Urothelium cell line (cell line): ENCODE results near the gene NUDT22.

Source experiments
- DNase-seq: peaks from one replicate; pipeline ENCODE4 v3.0.0; 2011; ENCODE audit warnings: low spot score, mixed read lengths
- FAIRE-seq: peaks from 2 replicates; lab custom pipeline; 2011; peaks lifted over from hg19 to GRCh38; lab: Jason Lieb, UNC

Gene NUDT22

DNA sequence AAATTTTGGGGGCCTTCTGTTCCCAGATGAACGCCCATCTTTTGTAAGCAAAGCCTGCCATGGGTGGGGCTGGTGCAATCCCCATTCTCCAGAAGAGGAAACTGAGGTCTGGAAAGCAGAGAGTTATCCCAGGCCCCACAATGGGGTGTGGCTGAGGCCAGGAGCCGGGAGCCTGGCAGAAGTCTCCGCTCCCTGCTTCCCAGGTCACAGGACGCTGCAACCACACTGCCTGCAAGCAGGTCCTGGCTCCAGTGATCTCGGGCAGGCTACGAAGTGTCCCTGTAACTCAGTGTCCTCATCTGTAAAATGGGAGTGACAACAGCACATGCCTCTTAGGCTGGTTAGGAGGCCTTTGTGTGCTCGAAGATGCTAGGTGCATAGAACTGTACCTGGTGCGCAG lies 27.0 kb downstream of the NUDT22 start:
- DNase-seq (no peak), FAIRE-seq (no peak)

DNA sequence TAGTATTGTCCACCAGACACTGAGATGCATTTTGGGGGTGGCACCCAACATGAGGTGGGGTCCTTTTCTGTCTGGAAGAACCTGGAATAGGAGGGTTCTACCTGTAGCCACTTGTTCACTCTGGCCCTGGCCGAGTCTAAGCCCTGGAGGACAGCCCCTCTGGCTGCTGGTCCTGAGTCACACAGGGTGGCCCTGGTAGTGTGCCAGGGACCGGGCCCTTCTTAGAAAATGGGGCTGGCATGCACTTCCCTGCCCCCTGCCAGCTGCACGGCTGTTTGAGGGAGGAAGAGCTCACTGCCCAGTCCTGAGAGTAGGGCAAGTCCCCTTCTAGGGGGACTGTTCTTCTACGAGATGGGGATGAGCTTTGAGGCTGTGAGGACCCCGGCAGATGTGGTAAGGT lies 27.4 kb downstream of the NUDT22 start:
- no peak for FAIRE-seq
- DNase-seq: no peak

- DNase-seq (no peak), FAIRE-seq (no peak)
These were observed 28.3 kb downstream of the NUDT22 start for GRCh38 chr11:64254326-64254725.

GRCh38 chr11:64255135-64256128 lies 29.4 kb downstream of the NUDT22 start:
- no peak for FAIRE-seq
- no peak for DNase-seq

- FAIRE-seq (no peak), DNase-seq (no peak)
These were observed 30.2 kb downstream of the NUDT22 start for GRCh38 chr11:64256300-64256699.

DNA sequence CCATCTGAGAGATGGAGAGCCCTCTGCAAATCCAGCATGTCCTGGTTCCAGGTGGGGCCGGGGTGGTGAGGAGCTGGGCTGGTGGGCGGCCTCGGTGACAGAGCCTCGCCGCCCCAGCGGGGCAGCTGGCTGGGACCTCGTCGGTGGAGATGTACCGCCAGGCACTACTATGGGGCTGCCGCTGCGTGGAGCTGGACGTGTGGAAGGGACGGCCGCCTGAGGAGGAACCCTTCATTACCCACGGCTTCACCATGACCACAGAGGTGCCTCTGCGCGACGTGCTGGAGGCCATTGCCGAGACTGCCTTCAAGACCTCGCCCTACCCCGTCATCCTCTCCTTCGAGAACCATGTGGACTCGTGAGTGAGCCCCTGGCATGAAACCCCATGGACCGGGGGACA lies 32.3 kb downstream of the NUDT22 start:
- FAIRE-seq: no peak
- no peak for DNase-seq

DNA sequence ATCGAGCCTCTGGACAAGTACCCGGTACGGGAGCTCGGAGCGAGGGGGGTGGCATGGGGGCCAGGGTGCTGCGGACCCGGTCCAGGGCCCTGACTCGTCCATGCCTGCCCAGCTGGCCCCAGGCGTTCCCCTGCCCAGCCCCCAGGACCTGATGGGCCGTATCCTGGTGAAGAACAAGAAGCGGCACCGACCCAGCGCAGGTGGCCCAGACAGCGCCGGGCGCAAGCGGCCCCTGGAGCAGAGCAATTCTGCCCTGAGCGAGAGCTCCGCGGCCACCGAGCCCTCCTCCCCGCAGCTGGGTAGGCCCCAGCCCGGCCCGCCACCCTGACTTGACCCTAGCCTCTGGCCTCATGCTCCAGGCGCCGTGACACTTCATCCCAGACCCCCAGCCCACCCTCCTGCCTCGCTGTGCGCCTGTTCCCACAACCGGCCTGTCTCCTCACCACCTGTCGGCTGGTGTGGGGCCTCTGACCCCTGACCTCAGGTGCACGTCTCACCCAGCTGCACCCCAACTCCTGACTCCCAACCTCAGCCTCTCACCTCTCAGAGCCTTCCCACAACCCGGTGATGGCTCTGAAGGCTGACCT lies 33.0 kb downstream of the NUDT22 start:
- DNase-seq: no peak
- no peak for FAIRE-seq

- FAIRE-seq (no peak), DNase-seq (no peak)
These were observed 33.5 kb downstream of the NUDT22 start for GRCh38 chr11:64259533-64260067.

DNA sequence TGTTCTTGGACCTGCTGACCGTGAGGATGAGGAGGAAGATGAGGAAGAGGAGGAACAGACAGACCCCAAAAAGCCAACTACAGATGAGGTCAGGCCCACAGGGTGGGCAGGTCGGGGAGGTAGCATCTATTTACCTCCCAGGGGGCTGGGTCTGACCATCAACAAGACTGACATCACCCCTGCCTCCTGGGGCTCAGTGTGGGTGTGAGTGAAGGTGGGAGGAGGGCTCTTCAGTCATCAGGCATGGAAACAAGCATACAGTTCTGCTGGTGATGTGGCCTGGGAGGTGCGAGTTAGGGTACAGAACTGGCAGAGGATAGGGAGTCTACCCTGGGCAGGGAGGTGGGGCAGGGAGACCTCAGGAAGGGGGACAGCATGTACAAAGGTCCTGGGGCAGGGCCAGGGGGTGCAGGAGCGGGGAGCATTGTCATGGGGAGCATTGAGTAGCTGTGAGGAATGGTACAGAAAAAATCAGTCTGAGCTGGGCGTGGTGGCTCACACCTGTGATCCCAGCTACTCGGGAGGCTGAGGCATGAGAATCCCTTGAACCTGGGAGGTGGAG lies 34.2 kb downstream of the NUDT22 start:
- DNase-seq (no peak), FAIRE-seq (peak; percentile 53)

GRCh38 chr11:64261556-64262080 lies 35.5 kb downstream of the NUDT22 start:
- DNase-seq (no peak), FAIRE-seq (no peak)

GRCh38 chr11:64262271-64263002 lies 36.4 kb downstream of the NUDT22 start:
- DNase-seq (no peak), FAIRE-seq (no peak)

- DNase-seq (no peak), FAIRE-seq (no peak)
These were observed 37.2 kb downstream of the NUDT22 start for GRCh38 chr11:64263021-64263946.

- no peak for FAIRE-seq
These were observed 37.9 kb downstream of the NUDT22 start for GRCh38 chr11:64263947-64264317.

GRCh38 chr11:64264371-64264852 lies 38.3 kb downstream of the NUDT22 start:
- FAIRE-seq (no peak), DNase-seq (no peak)

More at GRCh38 chr11:64263947-64264317, 37.9 kb downstream of the NUDT22 start:
- DNase-seq: no peak

DNA sequence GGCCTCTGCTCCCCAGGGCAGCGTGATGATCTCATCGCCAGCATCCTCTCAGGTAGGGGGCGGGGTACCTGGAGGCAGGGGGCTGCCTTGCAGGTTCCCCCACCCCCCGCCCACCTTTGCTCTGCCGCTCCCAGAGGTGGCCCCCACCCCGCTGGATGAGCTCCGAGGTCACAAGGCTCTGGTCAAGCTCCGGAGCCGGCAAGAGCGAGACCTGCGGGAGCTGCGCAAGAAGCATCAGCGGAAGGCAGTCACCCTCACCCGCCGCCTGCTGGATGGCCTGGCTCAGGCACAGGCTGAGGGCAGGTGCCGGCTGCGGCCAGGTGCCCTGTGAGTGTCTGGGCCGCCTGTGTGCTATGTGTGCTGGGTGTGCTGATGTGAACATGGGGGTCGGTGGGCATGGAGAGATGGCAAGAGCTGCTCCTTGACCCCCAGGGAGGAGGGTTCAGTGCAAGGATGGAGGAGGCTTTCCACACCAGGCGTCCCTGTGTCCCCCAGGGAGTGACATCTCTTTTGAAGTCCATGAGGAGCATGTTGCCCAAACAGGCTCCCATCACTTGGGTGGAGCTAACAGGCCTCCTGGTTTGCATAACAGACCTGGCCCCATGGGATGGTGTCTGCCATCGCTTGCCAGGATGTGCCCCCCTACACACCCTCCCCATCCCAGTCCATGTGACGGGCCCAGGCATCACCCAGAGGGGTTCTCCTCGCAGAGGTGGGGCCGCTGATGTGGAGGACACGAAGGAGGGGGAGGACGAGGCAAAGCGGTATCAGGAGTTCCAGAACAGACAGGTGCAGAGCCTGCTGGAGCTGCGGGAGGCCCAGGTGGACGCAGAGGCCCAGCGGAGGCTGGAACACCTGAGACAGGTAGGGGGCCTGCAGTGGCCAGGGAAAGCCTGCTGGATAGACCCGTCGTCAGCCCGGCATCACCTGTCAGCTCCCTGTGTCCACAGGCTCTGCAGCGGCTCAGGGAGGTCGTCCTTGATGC lies 39.4 kb downstream of the NUDT22 start:
- DNase-seq: no peak
- no peak for FAIRE-seq

DNA sequence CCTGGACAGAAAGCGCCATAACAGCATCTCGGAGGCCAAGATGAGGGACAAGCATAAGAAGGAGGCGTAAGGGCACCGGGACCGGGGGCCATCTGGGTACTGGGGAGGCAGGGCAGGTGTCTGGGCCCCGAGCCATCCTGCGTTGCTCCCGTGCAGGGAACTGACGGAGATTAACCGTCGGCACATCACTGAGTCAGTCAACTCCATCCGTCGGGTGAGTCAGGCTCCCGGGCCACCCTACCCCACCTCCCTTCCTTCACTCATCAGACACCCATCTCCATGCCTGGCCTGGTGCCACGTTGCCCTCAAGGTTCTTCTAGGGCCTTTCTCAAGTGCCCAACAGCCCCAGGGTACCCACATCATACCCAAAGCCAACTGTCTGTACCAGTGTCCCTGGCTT lies 40.3 kb downstream of the NUDT22 start:
- DNase-seq: no peak
- no peak for FAIRE-seq

DNA sequence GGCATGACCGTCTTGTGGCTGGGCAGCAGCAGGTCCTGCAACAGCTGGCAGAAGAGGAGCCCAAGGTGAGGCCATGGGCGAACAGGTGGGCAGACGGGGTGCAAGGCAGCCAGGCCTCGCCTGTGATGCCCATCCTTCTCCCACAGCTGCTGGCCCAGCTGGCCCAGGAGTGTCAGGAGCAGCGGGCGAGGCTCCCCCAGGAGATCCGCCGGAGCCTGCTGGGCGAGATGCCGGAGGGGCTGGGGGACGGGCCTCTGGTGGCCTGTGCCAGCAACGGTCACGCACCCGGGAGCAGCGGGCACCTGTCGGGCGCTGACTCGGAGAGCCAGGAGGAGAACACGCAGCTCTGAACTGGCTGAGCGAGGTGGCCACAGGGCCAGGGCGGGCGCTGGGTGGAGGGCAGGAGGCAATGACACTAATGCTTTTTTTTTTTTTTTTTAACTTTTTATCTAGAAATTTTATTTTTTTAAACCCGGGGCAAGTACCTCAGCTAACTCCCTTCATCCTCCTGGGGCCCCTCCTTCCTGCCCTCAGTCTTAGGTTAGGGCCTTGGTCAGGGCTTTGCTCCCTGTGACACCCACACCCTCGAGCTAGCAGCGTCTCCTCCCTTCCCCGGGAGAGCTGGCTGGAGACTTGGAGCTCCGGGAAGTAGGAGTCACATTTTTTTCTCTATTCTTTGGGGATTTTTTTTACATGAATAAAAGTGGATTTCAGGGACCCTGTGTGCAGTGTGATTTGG lies 41.3 kb downstream of the NUDT22 start:
- DNase-seq (no peak), FAIRE-seq (no peak)
